Peyer's patch (tissue), 4 donors: Measurements from ENCODE around the gene DDX42.

Source experiments
- POLR2A ChIP-seq, 2 donors: fragments of 450-650 bp; IDR thresholded peaks; one replicate each; pipeline ENCODE4 v1.5.1; 2017; ENCODE audit warnings: antibody characterized with exemption in 2 of 2, mild to moderate bottlenecking in 2 of 2, moderate library complexity in 2 of 2
- TF ChIP-seq, protein P1 (sequence below), 6 experiments: fragments of 450-650 bp in 4 of 6; fragments of 200-600 bp in 2 of 6; sonication (generic) in 1 of 6; IDR thresholded peaks; one replicate each; pipeline ENCODE4 v1.5.1; 2017 to 2019; ENCODE audit warnings: antibody characterized with exemption in 6 of 6, mild to moderate bottlenecking in 3 of 6, moderate library complexity in 1 of 6

DNA sequence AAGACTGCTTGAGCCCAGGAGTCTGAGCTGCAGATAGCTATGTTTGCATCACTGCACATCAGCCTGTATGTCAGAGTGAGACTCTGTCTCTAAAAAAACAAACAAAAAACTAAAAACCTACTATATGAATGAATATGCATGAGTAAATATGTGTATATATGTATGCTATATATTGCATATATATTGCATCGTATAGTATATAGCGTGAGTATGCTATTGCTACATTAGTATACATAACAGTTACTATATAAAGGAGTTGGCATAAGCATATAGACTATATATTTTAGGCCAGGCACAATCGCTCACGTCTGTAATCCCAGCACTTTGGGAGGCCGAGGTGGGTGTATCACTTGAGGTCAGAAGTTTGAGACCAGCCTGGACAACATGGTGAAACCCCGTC lies 16.1 kb downstream of the DDX42 start:
- TF ChIP-seq, protein P1, sequence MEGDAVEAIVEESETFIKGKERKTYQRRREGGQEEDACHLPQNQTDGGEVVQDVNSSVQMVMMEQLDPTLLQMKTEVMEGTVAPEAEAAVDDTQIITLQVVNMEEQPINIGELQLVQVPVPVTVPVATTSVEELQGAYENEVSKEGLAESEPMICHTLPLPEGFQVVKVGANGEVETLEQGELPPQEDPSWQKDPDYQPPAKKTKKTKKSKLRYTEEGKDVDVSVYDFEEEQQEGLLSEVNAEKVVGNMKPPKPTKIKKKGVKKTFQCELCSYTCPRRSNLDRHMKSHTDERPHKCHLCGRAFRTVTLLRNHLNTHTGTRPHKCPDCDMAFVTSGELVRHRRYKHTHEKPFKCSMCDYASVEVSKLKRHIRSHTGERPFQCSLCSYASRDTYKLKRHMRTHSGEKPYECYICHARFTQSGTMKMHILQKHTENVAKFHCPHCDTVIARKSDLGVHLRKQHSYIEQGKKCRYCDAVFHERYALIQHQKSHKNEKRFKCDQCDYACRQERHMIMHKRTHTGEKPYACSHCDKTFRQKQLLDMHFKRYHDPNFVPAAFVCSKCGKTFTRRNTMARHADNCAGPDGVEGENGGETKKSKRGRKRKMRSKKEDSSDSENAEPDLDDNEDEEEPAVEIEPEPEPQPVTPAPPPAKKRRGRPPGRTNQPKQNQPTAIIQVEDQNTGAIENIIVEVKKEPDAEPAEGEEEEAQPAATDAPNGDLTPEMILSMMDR (IDR thresholded peaks at IDR 0.05) = no peak
- no peak for TF ChIP-seq POLR2A (IDR thresholded peaks at IDR 0.05)
